ENCODE measurements around the gene PEX26. TPM values are rescaled to one million over a fixed set of nuclear protein-coding genes. Genes with fewer than 3 reads are reported as not detected.

The PEX26 gene
- total and polyA plus RNA-seq, 2 of the 13 experiments (the other 11 are each of a cell fraction or from before 2014, with no cell fraction given): 10.6 to 25.1 TPM

- CTCF ChIA-PET (ENCODE audit: low intra/inter-chr PET ratio, low total read pairs): interaction anchor here (1.0 to 4.4 kb wide), 3 partner anchors 50 to 245 kb away, joined by 3 to 43 read pairs (median 10); partner anchors contain the start of gene MICAL3
- Histone ChIP-seq H3K27me3 (ENCODE audit: control insufficient read depth in 1 of 2, insufficient read depth in 2 of 2, low read length in 2 of 2) (no peaks in the 10 kb centered on the region; a peak in 1 of 5 replicates), H4K20me1 (ENCODE audit: insufficient read depth, low read length) (no peaks in the 10 kb centered on the region), H3K79me2 (ENCODE audit: insufficient read depth, low read length) (peaks cover 23% of the 10 kb centered on the region), H3K4me1 (ENCODE audit: insufficient read depth, low read length) (peaks cover 47% of the 10 kb centered on the region), H3K27ac (ENCODE audit: extremely low read length, insufficient read depth, low read length) (no peak overlapping the region), H3K9ac (ENCODE audit: insufficient read depth, low read depth, low read length) (no peak overlapping the region), H3K36me3 (replicated peaks in 1 of 2; ENCODE audit: control insufficient read depth in 1 of 2, insufficient read depth in 2 of 2, low read length in 2 of 2) (peaks cover 0 to 5% of the 10 kb centered on the region in 2 experiments; a peak in 1 of 5 replicates), H3K9me3 (ENCODE audit: low read length) (no peaks in the 10 kb centered on the region), H3K4me3 (replicated peaks in 1 of 3; ENCODE audit: insufficient read depth in 1 of 3, low read depth in 2 of 3, low read length in 3 of 3) (no peak overlapping the region), H3K4me2 (ENCODE audit: low read depth, low read length) (no peak overlapping the region), H2AFZ (ENCODE audit: low read length) (no peak overlapping the region)
- intact Hi-C loops (cut with micrococcal nuclease; ENCODE audit: unreplicated experiment): no loop called here
- no peak for FAIRE-seq
- WGBS (ENCODE audit: low lambda C conversion rate): 83% methylated on average over 6 of the region's 6 CpGs
- no peak for DNase-seq (ENCODE audit: low spot score)
- no peak for ATAC-seq
- POLR2A ChIA-PET: interaction anchor here (1.8 to 4.2 kb wide), 3 partner anchors 16 to 30 kb away, joined by 12 to 33 read pairs (median 13); no protein-coding TSS in a partner anchor
- BruUV-seq (replicated peaks): no TSS peak
- in situ Hi-C loops (cut with HindIII; ENCODE audit: extremely low pct_ligation_motif_present, low pct_unique_long_range_greater_than_20kb): loop anchor here (5.0 to 10.0 kb wide), 2 partner anchors 160 to 243 kb away; no protein-coding TSS in a partner anchor
- TF ChIP-seq, protein P1, sequence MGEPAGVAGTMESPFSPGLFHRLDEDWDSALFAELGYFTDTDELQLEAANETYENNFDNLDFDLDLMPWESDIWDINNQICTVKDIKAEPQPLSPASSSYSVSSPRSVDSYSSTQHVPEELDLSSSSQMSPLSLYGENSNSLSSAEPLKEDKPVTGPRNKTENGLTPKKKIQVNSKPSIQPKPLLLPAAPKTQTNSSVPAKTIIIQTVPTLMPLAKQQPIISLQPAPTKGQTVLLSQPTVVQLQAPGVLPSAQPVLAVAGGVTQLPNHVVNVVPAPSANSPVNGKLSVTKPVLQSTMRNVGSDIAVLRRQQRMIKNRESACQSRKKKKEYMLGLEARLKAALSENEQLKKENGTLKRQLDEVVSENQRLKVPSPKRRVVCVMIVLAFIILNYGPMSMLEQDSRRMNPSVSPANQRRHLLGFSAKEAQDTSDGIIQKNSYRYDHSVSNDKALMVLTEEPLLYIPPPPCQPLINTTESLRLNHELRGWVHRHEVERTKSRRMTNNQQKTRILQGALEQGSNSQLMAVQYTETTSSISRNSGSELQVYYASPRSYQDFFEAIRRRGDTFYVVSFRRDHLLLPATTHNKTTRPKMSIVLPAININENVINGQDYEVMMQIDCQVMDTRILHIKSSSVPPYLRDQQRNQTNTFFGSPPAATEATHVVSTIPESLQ (CRISPR knock-in tag; conservative IDR thresholded peaks at IDR 0.05): no peak
- TF ChIP-seq ZBTB40 (IDR thresholded peaks at IDR 0.05) (no peak), ZBTB40 (CRISPR knock-in tag; IDR thresholded peaks at IDR 0.05) (no peak), ZNF317 (CRISPR knock-in tag; IDR thresholded peaks at IDR 0.05) (no peak), NFE2L1 (CRISPR knock-in tag; IDR thresholded peaks at IDR 0.05; ENCODE audit: borderline replicate concordance) (no peak), NFYC (CRISPR knock-in tag; IDR thresholded peaks at IDR 0.05) (no peak), GTF3A (CRISPR knock-in tag; conservative IDR thresholded peaks at IDR 0.05) (no peak)
- TF ChIP-seq, protein P2, sequence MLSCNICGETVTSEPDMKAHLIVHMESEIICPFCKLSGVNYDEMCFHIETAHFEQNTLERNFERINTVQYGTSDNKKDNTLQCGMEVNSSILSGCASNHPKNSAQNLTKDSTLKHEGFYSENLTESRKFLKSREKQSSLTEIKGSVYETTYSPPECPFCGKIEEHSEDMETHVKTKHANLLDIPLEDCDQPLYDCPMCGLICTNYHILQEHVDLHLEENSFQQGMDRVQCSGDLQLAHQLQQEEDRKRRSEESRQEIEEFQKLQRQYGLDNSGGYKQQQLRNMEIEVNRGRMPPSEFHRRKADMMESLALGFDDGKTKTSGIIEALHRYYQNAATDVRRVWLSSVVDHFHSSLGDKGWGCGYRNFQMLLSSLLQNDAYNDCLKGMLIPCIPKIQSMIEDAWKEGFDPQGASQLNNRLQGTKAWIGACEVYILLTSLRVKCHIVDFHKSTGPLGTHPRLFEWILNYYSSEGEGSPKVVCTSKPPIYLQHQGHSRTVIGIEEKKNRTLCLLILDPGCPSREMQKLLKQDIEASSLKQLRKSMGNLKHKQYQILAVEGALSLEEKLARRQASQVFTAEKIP (CRISPR knock-in tag; IDR thresholded peaks at IDR 0.05; ENCODE audit: borderline replicate concordance): no peak
These were observed 2.6 kb upstream of the PEX26 start for GRCh38 chr22:18075101-18075719.
